Measurements from ENCODE around the gene RLF.

RLF gene

DNA sequence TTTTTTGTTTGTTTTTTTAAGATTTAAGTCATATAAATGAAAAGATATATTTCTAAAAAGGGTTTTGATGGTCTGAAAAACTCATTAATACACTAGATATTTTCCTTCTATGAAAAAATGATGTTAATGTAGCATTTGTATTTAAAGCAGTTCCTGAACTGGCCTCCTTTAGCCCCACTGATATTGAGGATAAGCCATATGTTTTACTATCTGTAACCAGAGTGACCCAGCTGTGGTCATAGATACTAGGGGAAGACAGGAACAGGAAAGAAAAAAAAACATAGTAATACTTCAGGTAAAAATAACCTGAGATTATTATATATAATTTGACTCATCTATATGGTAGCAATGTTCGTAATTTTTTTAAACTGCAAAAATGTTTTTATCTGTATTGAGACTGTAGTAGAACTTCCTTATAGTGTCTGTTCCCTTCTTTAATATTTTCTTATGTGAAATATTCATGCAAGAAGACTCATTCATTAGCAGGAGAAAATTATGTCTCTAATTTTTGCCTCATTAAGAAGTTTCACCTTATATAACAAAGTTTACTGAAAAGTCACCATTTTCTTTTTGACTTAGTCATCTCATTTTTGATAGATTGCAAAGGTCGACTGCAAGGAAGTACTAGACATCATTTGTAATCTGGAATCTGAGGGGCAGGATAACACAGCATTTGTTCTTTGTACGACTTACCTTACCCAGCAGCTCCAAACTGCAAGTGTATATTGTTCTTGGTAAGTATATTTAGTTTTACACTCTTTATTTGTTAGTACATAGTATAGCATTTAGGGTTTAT is 61.0 kb downstream of the RLF start:
- H3K9me3 ChIP-seq (ENCODE audit: control insufficient read depth, low read length) = no peaks in the 10 kb centered on the region
- no peaks in the 10 kb centered on the region for H3K36me3 ChIP-seq (ENCODE audit: control insufficient read depth, insufficient read depth, low read length)
- no peaks in the 10 kb centered on the region for H3K4me1 ChIP-seq (ENCODE audit: control insufficient read depth, insufficient read depth, low read length)
- no peaks in the 10 kb centered on the region for H3K27me3 ChIP-seq (ENCODE audit: control insufficient read depth, insufficient read depth, low read length)
- no peak overlapping the region for H3K4me3 ChIP-seq (ENCODE audit: low read length)
- no peak overlapping the region for H3K9ac ChIP-seq (ENCODE audit: low read length)

DNA sequence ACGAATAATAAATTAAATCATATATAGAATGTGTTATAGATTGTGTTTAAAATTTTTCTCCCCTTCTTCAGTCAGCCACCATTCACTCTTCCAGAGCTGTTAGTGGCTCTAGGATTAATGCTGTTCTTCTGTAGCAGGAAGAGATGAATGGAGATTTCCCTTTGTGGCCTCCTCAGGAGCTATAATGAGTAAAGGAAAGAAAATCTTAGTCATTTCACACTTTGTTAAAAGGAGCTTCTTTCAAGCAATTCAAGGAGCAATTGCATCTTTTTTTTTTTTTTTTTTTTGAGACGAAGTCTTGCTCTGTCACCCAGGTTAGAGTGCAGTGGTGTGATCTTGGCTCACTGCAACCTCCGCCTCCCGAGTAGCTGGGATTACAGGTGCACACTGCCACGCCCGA is 62.9 kb downstream of the RLF start:
- Histone ChIP-seq H3K36me3 (ENCODE audit: control insufficient read depth, insufficient read depth, low read length) (no peaks in the 10 kb centered on the region), H3K4me3 (ENCODE audit: low read length) (no peak overlapping the region), H3K9me3 (ENCODE audit: control insufficient read depth, low read length) (no peaks in the 10 kb centered on the region), H3K27me3 (ENCODE audit: control insufficient read depth, insufficient read depth, low read length) (no peaks in the 10 kb centered on the region), H3K4me1 (ENCODE audit: control insufficient read depth, insufficient read depth, low read length) (no peaks in the 10 kb centered on the region), H3K9ac (ENCODE audit: low read length) (no peak overlapping the region)

- no peaks in the 10 kb centered on the region for H3K4me1 ChIP-seq (ENCODE audit: control insufficient read depth, insufficient read depth, low read length)
- H3K9ac ChIP-seq (ENCODE audit: low read length) = no peak overlapping the region
- no peak overlapping the region for H3K4me3 ChIP-seq (ENCODE audit: low read length)
- H3K9me3 ChIP-seq (ENCODE audit: control insufficient read depth, low read length) = no peaks in the 10 kb centered on the region
- no peaks in the 10 kb centered on the region for H3K36me3 ChIP-seq (ENCODE audit: control insufficient read depth, insufficient read depth, low read length)
- H3K27me3 ChIP-seq (ENCODE audit: control insufficient read depth, insufficient read depth, low read length) = no peaks in the 10 kb centered on the region
These were observed 65.0 kb downstream of the RLF start for GRCh38 chr1:40226192-40226591.

GRCh38 chr1:40232444-40232843 is 71.3 kb downstream of the RLF start:
- H3K9ac ChIP-seq (ENCODE audit: low read length) = no peak overlapping the region
- H3K9me3 ChIP-seq (ENCODE audit: control insufficient read depth, low read length) = no peaks in the 10 kb centered on the region
- peaks cover 14% of the 10 kb centered on the region for H3K36me3 ChIP-seq (ENCODE audit: control insufficient read depth, insufficient read depth, low read length)
- no peaks in the 10 kb centered on the region for H3K4me1 ChIP-seq (ENCODE audit: control insufficient read depth, insufficient read depth, low read length)
- H3K27me3 ChIP-seq (ENCODE audit: control insufficient read depth, insufficient read depth, low read length) = no peaks in the 10 kb centered on the region
- H3K4me3 ChIP-seq (ENCODE audit: low read length) = no peak overlapping the region

DNA sequence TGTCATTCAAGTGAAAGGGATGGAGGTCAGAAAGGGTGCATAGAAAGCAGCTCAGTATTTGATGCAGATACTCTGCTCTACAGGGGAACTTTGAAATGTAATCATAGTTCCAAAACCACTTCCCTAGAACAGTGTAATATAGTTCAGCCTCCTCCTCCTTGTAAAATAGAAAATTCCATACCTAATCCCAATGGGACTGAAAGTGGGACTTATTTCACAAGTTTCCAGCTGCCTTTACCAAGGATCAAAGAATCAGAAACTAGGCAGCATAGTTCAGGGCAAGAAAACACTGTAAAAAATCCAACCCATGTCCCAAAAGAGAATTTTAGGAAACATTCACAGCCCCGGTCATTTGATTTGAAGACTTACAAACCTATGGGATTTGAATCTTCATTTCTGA is 78.4 kb downstream of the RLF start:
- Histone ChIP-seq H3K9ac (ENCODE audit: low read length) (no peak overlapping the region), H3K4me1 (ENCODE audit: control insufficient read depth, insufficient read depth, low read length) (peaks cover 15% of the 10 kb centered on the region), H3K36me3 (ENCODE audit: control insufficient read depth, insufficient read depth, low read length) (peaks cover 8% of the 10 kb centered on the region), H3K4me3 (ENCODE audit: low read length) (no peak overlapping the region), H3K27me3 (ENCODE audit: control insufficient read depth, insufficient read depth, low read length) (no peaks in the 10 kb centered on the region), H3K9me3 (ENCODE audit: control insufficient read depth, low read length) (no peaks in the 10 kb centered on the region)

GRCh38 chr1:40240390-40240789 is 79.2 kb downstream of the RLF start:
- Histone ChIP-seq H3K4me1 (ENCODE audit: control insufficient read depth, insufficient read depth, low read length) (peaks cover 23% of the 10 kb centered on the region), H3K4me3 (ENCODE audit: low read length) (no peak overlapping the region), H3K27me3 (ENCODE audit: control insufficient read depth, insufficient read depth, low read length) (no peaks in the 10 kb centered on the region), H3K9me3 (ENCODE audit: control insufficient read depth, low read length) (no peaks in the 10 kb centered on the region), H3K9ac (ENCODE audit: low read length) (no peak overlapping the region), H3K36me3 (ENCODE audit: control insufficient read depth, insufficient read depth, low read length) (peaks cover 8% of the 10 kb centered on the region)

GRCh38 chr1:40241362-40241761 is 80.2 kb downstream of the RLF start:
- no peak overlapping the region for H3K4me3 ChIP-seq (ENCODE audit: low read length)
- peaks cover 24% of the 10 kb centered on the region for H3K4me1 ChIP-seq (ENCODE audit: control insufficient read depth, insufficient read depth, low read length)
- H3K27me3 ChIP-seq (ENCODE audit: control insufficient read depth, insufficient read depth, low read length) = no peaks in the 10 kb centered on the region
- no peak overlapping the region for H3K9ac ChIP-seq (ENCODE audit: low read length)
- no peaks in the 10 kb centered on the region for H3K9me3 ChIP-seq (ENCODE audit: control insufficient read depth, low read length)
- peaks cover 8% of the 10 kb centered on the region for H3K36me3 ChIP-seq (ENCODE audit: control insufficient read depth, insufficient read depth, low read length)

DNA sequence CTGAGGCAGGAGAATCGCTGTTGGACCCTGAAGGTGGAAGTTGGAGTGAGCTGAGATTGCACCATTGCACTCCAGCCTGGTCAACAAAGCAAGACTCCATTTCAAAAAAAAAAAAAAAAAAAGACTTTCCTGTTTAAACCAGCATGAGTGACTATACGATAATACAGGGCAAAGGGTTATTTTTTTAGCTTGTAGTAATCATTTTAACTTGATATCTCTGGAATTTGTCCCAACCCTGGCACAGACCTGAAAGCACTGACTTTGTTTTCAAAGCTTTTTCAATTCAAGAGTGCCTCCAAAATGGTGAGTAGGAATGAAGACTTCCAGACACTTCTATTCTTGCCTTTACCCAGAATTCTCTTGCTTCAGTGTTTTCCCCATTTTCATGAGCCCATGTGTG is 82.2 kb downstream of the RLF start:
- no peak overlapping the region for H3K4me3 ChIP-seq (ENCODE audit: low read length)
- no peaks in the 10 kb centered on the region for H3K9me3 ChIP-seq (ENCODE audit: control insufficient read depth, low read length)
- no peak overlapping the region for H3K9ac ChIP-seq (ENCODE audit: low read length)
- no peaks in the 10 kb centered on the region for H3K27me3 ChIP-seq (ENCODE audit: control insufficient read depth, insufficient read depth, low read length)
- H3K36me3 ChIP-seq (ENCODE audit: control insufficient read depth, insufficient read depth, low read length) = no peaks in the 10 kb centered on the region
- peaks cover 24% of the 10 kb centered on the region for H3K4me1 ChIP-seq (ENCODE audit: control insufficient read depth, insufficient read depth, low read length)

- no peaks in the 10 kb centered on the region for H3K9me3 ChIP-seq (ENCODE audit: control insufficient read depth, low read length)
- H3K4me1 ChIP-seq (ENCODE audit: control insufficient read depth, insufficient read depth, low read length) = peaks cover 24% of the 10 kb centered on the region
- no peak overlapping the region for H3K9ac ChIP-seq (ENCODE audit: low read length)
- H3K36me3 ChIP-seq (ENCODE audit: control insufficient read depth, insufficient read depth, low read length) = no peaks in the 10 kb centered on the region
- H3K4me3 ChIP-seq (ENCODE audit: low read length) = no peak overlapping the region
- H3K27me3 ChIP-seq (ENCODE audit: control insufficient read depth, insufficient read depth, low read length) = no peaks in the 10 kb centered on the region
These were observed 83.1 kb downstream of the RLF start for GRCh38 chr1:40244138-40244744.

DNA sequence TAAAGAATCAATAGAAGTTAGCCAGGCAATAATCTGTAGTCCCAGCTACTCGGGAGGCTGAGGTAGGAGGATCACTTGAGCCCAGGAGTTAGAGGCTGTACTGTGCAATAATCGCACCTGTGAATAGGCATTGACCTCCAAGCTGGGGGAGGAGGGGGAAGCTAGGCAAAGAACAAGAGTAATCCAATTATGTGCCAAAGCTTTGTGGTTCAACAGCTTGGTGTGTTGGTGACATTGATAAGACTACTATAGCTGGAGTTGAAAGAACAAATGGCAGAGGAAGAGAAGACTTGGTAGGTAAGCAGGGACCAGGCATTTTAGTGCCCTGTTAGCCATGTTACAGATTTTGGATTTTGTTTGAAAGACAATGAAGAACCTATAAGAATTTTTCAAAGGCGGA is 84.5 kb downstream of the RLF start:
- no peaks in the 10 kb centered on the region for H3K36me3 ChIP-seq (ENCODE audit: control insufficient read depth, insufficient read depth, low read length)
- no peaks in the 10 kb centered on the region for H3K9me3 ChIP-seq (ENCODE audit: control insufficient read depth, low read length)
- H3K4me3 ChIP-seq (ENCODE audit: low read length) = no peak overlapping the region
- peaks cover 24% of the 10 kb centered on the region for H3K4me1 ChIP-seq (ENCODE audit: control insufficient read depth, insufficient read depth, low read length)
- no peak overlapping the region for H3K9ac ChIP-seq (ENCODE audit: low read length)
- H3K27me3 ChIP-seq (ENCODE audit: control insufficient read depth, insufficient read depth, low read length) = no peaks in the 10 kb centered on the region

DNA sequence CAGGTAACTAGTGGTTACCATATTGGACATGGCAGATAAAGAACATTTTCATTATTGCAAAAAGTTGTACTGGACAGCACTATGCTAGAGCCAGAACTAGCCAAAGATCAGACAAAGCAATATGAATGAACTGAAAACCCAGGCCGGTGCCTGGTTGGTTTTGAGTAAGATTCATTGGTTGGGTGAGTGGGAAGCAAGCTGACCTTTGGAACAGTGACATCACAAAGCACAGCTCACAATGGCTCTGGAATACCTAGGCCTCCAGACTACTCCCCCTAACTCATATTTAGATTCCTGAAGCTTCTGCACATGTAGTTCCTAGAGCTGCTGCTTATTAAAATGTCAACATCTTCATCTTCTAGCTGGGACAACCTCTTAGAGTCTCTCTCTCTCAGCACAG is 86.5 kb downstream of the RLF start, which contains the start of gene TMCO2:
Gene TMCO2 (plus strand): TSS at position 283 of the 400 bp plus-strand sequence. CDS start 57 bp downstream, at position 340.
- no peaks in the 10 kb centered on the region for H3K27me3 ChIP-seq (ENCODE audit: control insufficient read depth, insufficient read depth, low read length)

GRCh38 chr1:40248412-40248811 is 87.2 kb downstream of the RLF start:
- Histone ChIP-seq H3K4me1 (ENCODE audit: control insufficient read depth, insufficient read depth, low read length) (peaks cover 18% of the 10 kb centered on the region), H3K27me3 (ENCODE audit: control insufficient read depth, insufficient read depth, low read length) (no peaks in the 10 kb centered on the region), H3K9ac (ENCODE audit: low read length) (no peak overlapping the region), H3K4me3 (ENCODE audit: low read length) (no peak overlapping the region), H3K9me3 (ENCODE audit: control insufficient read depth, low read length) (no peaks in the 10 kb centered on the region), H3K36me3 (ENCODE audit: control insufficient read depth, insufficient read depth, low read length) (no peaks in the 10 kb centered on the region)

More for the DNA sequence above, 86.5 kb downstream of the RLF start, which contains the start of gene TMCO2:
- Histone ChIP-seq H3K36me3 (ENCODE audit: control insufficient read depth, insufficient read depth, low read length) (no peaks in the 10 kb centered on the region), H3K9me3 (ENCODE audit: control insufficient read depth, low read length) (no peaks in the 10 kb centered on the region), H3K4me3 (ENCODE audit: low read length) (no peak within 1 kb of the TSS), H3K9ac (ENCODE audit: low read length) (no peak within 1 kb of the TSS), H3K4me1 (ENCODE audit: control insufficient read depth, insufficient read depth, low read length) (peaks cover 23% of the 10 kb centered on the region)
